HCT116 (cell line): ENCODE results near the gene AHRR. TPM values are rescaled to one million over a fixed set of nuclear protein-coding genes. Genes with fewer than 3 reads are reported as not detected.
"Not testable (repeated sequence)": the region's sequence is repeated elsewhere in the genome, so short reads cannot be mapped to it uniquely, and the experiment has no call there.

Experiments used
- ATAC-seq: fragments of 200-7000 bp; cut with Tn5 transposase; 2 replicates; pipeline ENCODE4 v1.9.1; 2020; ENCODE audit warnings: mild to moderate bottlenecking, moderate library complexity
- BruUV-seq: library from RNA; stranded (reverse); fragments of 400-500 nt; replicated peaks from 2 replicates; lab custom pipeline; 2021; lab: Mats Ljungman, UMichigan
- CTCF ChIA-PET: fragments of 300-600 bp; sonication (Branson Sonifier 250); formaldehyde crosslinking; loops from one replicate; lab custom pipeline; 2021; ENCODE audit warnings: antibody characterized with exemption; lab: Charles Lee
- POLR2A ChIA-PET: fragments of 300-600, 350-600 bp; sonication (Branson Sonifier 250); formaldehyde crosslinking; loops from one replicate; lab custom pipeline; 2021; ENCODE audit warnings: antibody characterized with exemption; lab: Charles Lee
- RAD21 ChIA-PET, 2 experiments: fragments of 300-600 bp; sonication (Branson Sonifier 250); formaldehyde crosslinking; loops; one replicate each; lab custom pipeline; 2023; ENCODE audit warnings: low total read pairs in 2 of 2; ENCODE audit not compliant: uncharacterized antibody in 2 of 2, unreplicated experiment in 2 of 2, low non-redundant PET in 1 of 2; lab: Charles Lee
- DNase-seq: peaks from one replicate; pipeline ENCODE4 v3.0.0-alpha.2; 2010; ENCODE audit warnings: low read depth, low spot score
- H2AFZ ChIP-seq: fragments of 200-600 bp; shearing (Covaris generic), sonication (generic); 2 replicates; pipeline ENCODE4 v1.6.1; 2017; ENCODE audit warnings: low read depth, mixed run types, mixed read lengths, antibody characterized with exemption, low read length; ENCODE audit not compliant: poor library complexity, severe bottlenecking
- H3K27ac ChIP-seq: 2 replicates; pipeline ENCODE4 v1.5.1; 2012; ENCODE audit warnings: low read depth, low read length
- H3K27me3 ChIP-seq: fragments of 200-600 bp; sonication (generic); 2 replicates; pipeline ENCODE4 v1.6.1; 2016; ENCODE audit warnings: mixed run types, low read length, mixed read lengths; ENCODE audit not compliant: insufficient read depth
- H3K36me3 ChIP-seq, 2 experiments: fragments of 200-500 bp in 1 of 2; fragments of 200-600 bp in 1 of 2; sonication (Bioruptor generic) in 1 of 2; sonication (generic) in 1 of 2; 2 replicates each; pipeline versions ENCODE4 v1.5.1 to v1.6.1; 2014 to 2016; ENCODE audit warnings: low read length in 2 of 2, inconsistent platforms in 1 of 2, mixed read lengths in 1 of 2, mixed run types in 1 of 2; ENCODE audit not compliant: insufficient read depth in 2 of 2, control insufficient read depth in 1 of 2
- H3K4me1 ChIP-seq, 2 experiments: fragments of 200-600 bp in 1 of 2; sonication (generic) in 1 of 2; 2 replicates each; pipeline versions ENCODE4 v1.5.1 to v1.6.1; 2012 to 2017; ENCODE audit warnings: low read length in 2 of 2, inconsistent platforms in 1 of 2, mild to moderate bottlenecking in 1 of 2, mixed read lengths in 1 of 2, mixed run types in 1 of 2, moderate library complexity in 1 of 2; ENCODE audit not compliant: insufficient read depth in 2 of 2, control insufficient read depth in 1 of 2
- H3K4me2 ChIP-seq: fragments of 200-600 bp; sonication (generic); 2 replicates; pipeline ENCODE4 v1.6.1; 2017; ENCODE audit warnings: mixed run types, low read length, mixed read lengths
- H3K4me3 ChIP-seq, 2 experiments: fragments of 200-600 bp in 1 of 2; sonication (generic) in 1 of 2; replicated peaks in 1 of 2; 2 replicates each; pipeline ENCODE4 v1.5.1; 2011 to 2016; ENCODE audit warnings: low read length in 2 of 2, control low read depth in 1 of 2, low read depth in 1 of 2, mild to moderate bottlenecking in 1 of 2, mixed read lengths in 1 of 2, mixed run types in 1 of 2
- H3K79me2 ChIP-seq: fragments of 200-600 bp; sonication (generic); 2 replicates; pipeline ENCODE4 v1.6.1; 2017; ENCODE audit warnings: mild to moderate bottlenecking, mixed run types, low read length, moderate library complexity, mixed read lengths; ENCODE audit not compliant: insufficient read depth
- H3K9ac ChIP-seq: fragments of 200-600 bp; sonication (generic); 2 replicates; pipeline ENCODE4 v1.6.1; 2016; ENCODE audit warnings: low read length, mixed read lengths
- H3K9me2 ChIP-seq: fragments of 200-600 bp; sonication (generic), shearing (Covaris generic); 2 replicates; pipeline ENCODE4 v1.6.1; 2017; ENCODE audit warnings: mixed run types, mild to moderate bottlenecking, moderate library complexity; ENCODE audit not compliant: insufficient read depth
- H3K9me3 ChIP-seq, 2 experiments: fragments of 200-500 bp in 1 of 2; fragments of 200-600 bp in 1 of 2; sonication (Bioruptor generic) in 1 of 2; sonication (generic) in 1 of 2; 2 replicates each; pipeline ENCODE4 v1.6.1; 2014 to 2017; ENCODE audit warnings: low read length in 2 of 2, mixed read lengths in 2 of 2, inconsistent platforms in 1 of 2, low read depth in 1 of 2, mild to moderate bottlenecking in 1 of 2, mixed run types in 1 of 2, moderate library complexity in 1 of 2; ENCODE audit not compliant: control insufficient read depth in 1 of 2, insufficient read depth in 1 of 2
- H4K20me1 ChIP-seq: fragments of 200-600 bp; sonication (generic), shearing (Covaris generic); 2 replicates; pipeline ENCODE4 v1.6.1; 2017; ENCODE audit warnings: mixed run types, mild to moderate bottlenecking, moderate library complexity; ENCODE audit not compliant: insufficient read depth
- CTCF ChIP-seq, 3 experiments: fragments of 200-600 bp in 1 of 3; sonication (generic) in 1 of 3; IDR thresholded peaks in 2 of 3; conservative IDR thresholded peaks in 1 of 3; 2 replicates each; pipeline ENCODE4 v1.5.1; 2012 to 2017; ENCODE audit warnings: low read depth in 2 of 3, low read length in 2 of 3, antibody characterized with exemption in 1 of 3, borderline replicate concordance in 1 of 3, control low read depth in 1 of 3, mild to moderate bottlenecking in 1 of 3, mixed read lengths in 1 of 3, mixed run types in 1 of 3, moderate library complexity in 1 of 3; ENCODE audit not compliant: insufficient read depth in 1 of 3
- ELF1 ChIP-seq: IDR thresholded peaks from 2 replicates; pipeline ENCODE4 v1.6.1; 2012; ENCODE audit warnings: low read depth, borderline replicate concordance
- RAD21 ChIP-seq: IDR thresholded peaks from 2 replicates; pipeline ENCODE4 v1.6.1; 2012; ENCODE audit warnings: low read depth, mild to moderate bottlenecking
- ZBTB33 ChIP-seq: IDR thresholded peaks from 2 replicates; pipeline ENCODE4 v1.6.1; 2011; ENCODE audit warnings: mild to moderate bottlenecking, low read length, moderate library complexity; ENCODE audit not compliant: insufficient replicate concordance; ENCODE audit errors: extremely low read depth
- intact Hi-C: fragments of 100-400 bp; cut with micrococcal nuclease; formaldehyde crosslinking; loops from 2 replicates; pipeline ENCODE4 v1.10.0; 2022
- total RNA-seq: library from RNA; stranded (reverse); gene quantifications from one replicate; pipeline ENCODE4 v1.2.1, GENCODE V29; 2021; ENCODE audit not compliant: unreplicated experiment

Gene AHRR
- total RNA-seq, 1 experiment from 2014 or later, result 12.7 TPM

GRCh38 chr5:297448-297847 is 24.1 kb upstream of the AHRR start:
- H3K27ac ChIP-seq, H4K20me1 ChIP-seq, ATAC-seq, H3K4me3 ChIP-seq, H3K36me3 ChIP-seq, H3K4me1 ChIP-seq, H3K4me2 ChIP-seq, DNase-seq, CTCF ChIA-PET, BruUV-seq, POLR2A ChIA-PET, H2AFZ ChIP-seq, H3K9ac ChIP-seq, RAD21 ChIA-PET, intact Hi-C loops, H3K27me3 ChIP-seq, H3K9me2 ChIP-seq, H3K9me3 ChIP-seq: not testable (repeated sequence)
- H3K79me2 ChIP-seq, result peaks cover 11% of the 10 kb centered on the region; the same call in 1 of the 2 replicates

- H3K27ac ChIP-seq, H3K4me2 ChIP-seq, H2AFZ ChIP-seq, H3K36me3 ChIP-seq, H3K9ac ChIP-seq, CTCF ChIA-PET, POLR2A ChIA-PET, H3K4me1 ChIP-seq, ATAC-seq, H3K9me2 ChIP-seq, RAD21 ChIA-PET, H3K4me3 ChIP-seq, H4K20me1 ChIP-seq, intact Hi-C loops, BruUV-seq, H3K27me3 ChIP-seq, DNase-seq, H3K9me3 ChIP-seq: not testable (repeated sequence)
- peaks cover 15% of the 10 kb centered on the region; the same call in 1 of the 2 replicates for H3K79me2 ChIP-seq
Observed at GRCh38 chr5:297991-298736, 23.4 kb upstream of the AHRR start.

GRCh38 chr5:298737-299125 is 22.8 kb upstream of the AHRR start:
- peaks cover 18% of the 10 kb centered on the region; the same call in 1 of the 2 replicates for H3K79me2 ChIP-seq
- BruUV-seq, result no TSS peak
- CTCF ChIA-PET, result no interaction called here
- no peak for TF ChIP-seq CTCF (IDR thresholded peaks at IDR 0.05 in 2 of 3, conservative IDR thresholded peaks at IDR 0.05 in 1 of 3; ENCODE audit: borderline replicate concordance in 1 of 3, insufficient read depth in 1 of 3, low read depth in 2 of 3, low read length in 2 of 3)
- no peak for TF ChIP-seq ZBTB33
- no peak for TF ChIP-seq ELF1
- TF ChIP-seq RAD21, result no peak

More at GRCh38 chr5:298737-299125, 22.8 kb upstream of the AHRR start:
- H3K4me1 ChIP-seq, result no peaks in the 10 kb centered on the region
- H2AFZ ChIP-seq, result no peak overlapping the region
- no peaks in the 10 kb centered on the region for H3K36me3 ChIP-seq
- H3K27me3 ChIP-seq, result no peaks in the 10 kb centered on the region
- H3K27ac ChIP-seq, result no peak overlapping the region
- RAD21 ChIA-PET, result no interaction called here
- intact Hi-C loops, result no loop called here
- H3K9me3 ChIP-seq, result no peaks in the 10 kb centered on the region
- POLR2A ChIA-PET, result no interaction called here
- ATAC-seq (no peak), DNase-seq (no peak)
- H3K4me2 ChIP-seq, result no peak overlapping the region
- no peak overlapping the region for H3K9ac ChIP-seq
- no peak overlapping the region for H3K4me3 ChIP-seq
- no peaks in the 10 kb centered on the region for H4K20me1 ChIP-seq
- no peaks in the 10 kb centered on the region for H3K9me2 ChIP-seq
